Stimulated activated CD8-positive, alpha-beta memory T cell treated with anti-CD3 and anti-CD28 coated beads, Interleukin-7, amount 100 ng/mL, for 4 hours (primary cell): ENCODE results near the gene GSTA4.
"Not testable (repeated sequence)": the region's sequence is repeated elsewhere in the genome, so short reads cannot be mapped to it uniquely, and the experiment has no call there.

ENCODE experiments used
- DNase-seq, 2 donors: peaks; one replicate each; pipeline ENCODE4 v3.0.0-alpha.2; 2020; ENCODE audit warnings: low read depth in 2 of 2

Gene GSTA4

GRCh38 chr6:53014063-53014462, 19.0 kb upstream of the GSTA4 start:
- DNase-seq = no peak

GRCh38 chr6:53011979-53012378, 16.9 kb upstream of the GSTA4 start:
- no peak for DNase-seq

GRCh38 chr6:53010504-53010903, 15.4 kb upstream of the GSTA4 start:
- DNase-seq = no peak

GRCh38 chr6:53009511-53009910, 14.4 kb upstream of the GSTA4 start:
- DNase-seq = no peak

- DNase-seq = no peak
Measured at GRCh38 chr6:53009056-53009455, 14.0 kb upstream of the GSTA4 start.

GRCh38 chr6:53008192-53008687, 13.2 kb upstream of the GSTA4 start:
- DNase-seq = not testable (repeated sequence)

- DNase-seq = no peak
Measured at GRCh38 chr6:53005663-53006250, 10.7 kb upstream of the GSTA4 start.

- DNase-seq = no peak
Measured at GRCh38 chr6:52999456-52999855, 4.4 kb upstream of the GSTA4 start.

- DNase-seq = no peak
Measured at GRCh38 chr6:52998603-52999002, 3.5 kb upstream of the GSTA4 start.

GRCh38 chr6:52995913-52996645, 995 bp upstream of the GSTA4 start:
- DNase-seq = peak; percentile 12 to 33

GRCh38 chr6:52994839-52995088, 320 bp downstream of the GSTA4 start:
- peak in 1 of 2 donors; percentile 4 for DNase-seq

GRCh38 chr6:52994031-52994838, 849 bp downstream of the GSTA4 start:
- no peak for DNase-seq

- DNase-seq = no peak
Measured at GRCh38 chr6:52992980-52993920, 1.8 kb downstream of the GSTA4 start.

- no peak for DNase-seq
Measured at GRCh38 chr6:52990342-52990741, 4.7 kb downstream of the GSTA4 start.

GRCh38 chr6:52985228-52985627, 9.9 kb downstream of the GSTA4 start:
- DNase-seq = no peak

- DNase-seq = no peak
Measured at GRCh38 chr6:52984247-52984646, 10.8 kb downstream of the GSTA4 start.

GRCh38 chr6:52983159-52983848, 11.8 kb downstream of the GSTA4 start:
- DNase-seq = no peak

GRCh38 chr6:52982680-52983079, 12.4 kb downstream of the GSTA4 start:
- no peak for DNase-seq

GRCh38 chr6:52981222-52981900, 13.7 kb downstream of the GSTA4 start:
- DNase-seq = no peak

- DNase-seq = no peak
Measured at GRCh38 chr6:52976591-52977035, 18.5 kb downstream of the GSTA4 start.
